Occipital lobe (tissue), 2 donors: ENCODE results near the gene TRIM10. TPM values are rescaled to one million over a fixed set of nuclear protein-coding genes. Genes with fewer than 3 reads are reported as not detected.

Experiments used
- small RNA-seq: library from RNA; depleted of rRNA; stranded (forward); fragments of <200 nt; gene quantifications from one replicate; pipeline ENCODE3, GENCODE V24; 2014
- total RNA-seq: library from RNA; depleted of rRNA; stranded (reverse); fragments of >200 nt; gene quantifications from one replicate; pipeline ENCODE4 v1.2.3, GENCODE V29; 2014

TRIM10 gene
- total RNA-seq, 1 donor from 2014 or later: 0.31 TPM

Small RNAs within 50 kb of the gene (small RNA-seq; reads per million reads assigned to genes)
- not detected for gene RF00554

Other genes with a start within 250 kb of the TRIM10 start
- 46.6 TPM for gene HLA-A, start 218.7 kb downstream of the TRIM10 start, total RNA-seq
- gene POLR1H, start 99.9 kb downstream of the TRIM10 start, total RNA-seq: 13.9 TPM
- 15.8 TPM for gene PPP1R11, start 94.0 kb downstream of the TRIM10 start, total RNA-seq
- not detected for gene RNF39, start 85.4 kb downstream of the TRIM10 start, total RNA-seq
- gene TRIM31, start 48.1 kb downstream of the TRIM10 start, total RNA-seq: not detected
- not detected for gene TRIM40, start 25.1 kb downstream of the TRIM10 start, total RNA-seq
- not detected for gene TRIM15, start 2.3 kb upstream of the TRIM10 start, total RNA-seq
- 12.8 TPM for gene TRIM26, start 52.2 kb upstream of the TRIM10 start, total RNA-seq
- 10.0 TPM for gene TRIM39, start 165.7 kb upstream of the TRIM10 start, total RNA-seq
- 12.8 TPM for gene RPP21, start 183.9 kb upstream of the TRIM10 start, total RNA-seq